NCI-H146 treated with DMSO at 0.1 percent for 48 hours (cell line): ENCODE data around the gene KCNN1.
A peak's percentile ranks its signal among the peaks of the same experiment; 100 is the strongest.
"Not testable (repeated sequence)": the region's sequence is repeated elsewhere in the genome, so short reads cannot be mapped to it uniquely, and the experiment has no call there.

Experiments
- DNase-seq: peaks from one replicate; lab custom pipeline; 2025; ENCODE audit not compliant: unreplicated experiment; lab: John Stamatoyannopoulos, UW

KCNN1 gene

GRCh38 chr19:17967257-17968051 lies 547 bp downstream of the KCNN1 start:
- no peak for DNase-seq

- no peak for DNase-seq
Measured at GRCh38 chr19:17968362-17968761, 1.5 kb downstream of the KCNN1 start.

- no peak for DNase-seq
Measured at GRCh38 chr19:17969096-17969792, 2.3 kb downstream of the KCNN1 start.

- DNase-seq: no peak
Measured at GRCh38 chr19:17972230-17972629, 5.3 kb downstream of the KCNN1 start.

- DNase-seq: no peak
Measured at GRCh38 chr19:17973759-17974158, 6.9 kb downstream of the KCNN1 start.

- DNase-seq: no peak
Measured at GRCh38 chr19:17974551-17974950, 7.6 kb downstream of the KCNN1 start.

- DNase-seq: no peak
Measured at GRCh38 chr19:17975032-17975431, 8.1 kb downstream of the KCNN1 start.

GRCh38 chr19:17977021-17977420 lies 10.1 kb downstream of the KCNN1 start:
- no peak for DNase-seq

- DNase-seq: no peak
Measured at GRCh38 chr19:17977488-17977887, 10.6 kb downstream of the KCNN1 start.

- no peak for DNase-seq
Measured at GRCh38 chr19:17981611-17982010, 14.7 kb downstream of the KCNN1 start.

GRCh38 chr19:17982430-17982829 lies 15.5 kb downstream of the KCNN1 start:
- no peak for DNase-seq

- DNase-seq: no peak
Measured at GRCh38 chr19:17985037-17985818, 18.3 kb downstream of the KCNN1 start.

- DNase-seq: not testable (repeated sequence)
Measured at GRCh38 chr19:17986569-17986968, 19.7 kb downstream of the KCNN1 start.

- no peak for DNase-seq
Measured at GRCh38 chr19:17988161-17988560, 21.3 kb downstream of the KCNN1 start.

- no peak for DNase-seq
Measured at GRCh38 chr19:17989425-17990094, 22.7 kb downstream of the KCNN1 start.

- no peak for DNase-seq
Measured at GRCh38 chr19:17993076-17993813, 26.3 kb downstream of the KCNN1 start.

- DNase-seq: peak; percentile 44
Measured at GRCh38 chr19:17996826-17997316, 30.0 kb downstream of the KCNN1 start.

- DNase-seq: no peak
Measured at GRCh38 chr19:17997969-17998826, 31.3 kb downstream of the KCNN1 start.

GRCh38 chr19:17998827-17999150 lies 31.9 kb downstream of the KCNN1 start:
- DNase-seq: no peak
